Muscle layer of colon (tissue), 2 donors: ENCODE results near the gene PCDH17.

Experiments used
- H3K27ac ChIP-seq: one replicate; pipeline ENCODE4 v1.7.0; 2013; ENCODE audit warnings: low read depth, mild to moderate bottlenecking, low read length, moderate library complexity
- H3K27me3 ChIP-seq, 2 donors: one replicate each; pipeline ENCODE4 v1.7.0; 2013; ENCODE audit warnings: low read length in 2 of 2, mild to moderate bottlenecking in 2 of 2; ENCODE audit not compliant: insufficient read depth in 2 of 2, control insufficient read depth in 1 of 2
- H3K36me3 ChIP-seq: one replicate; pipeline ENCODE4 v1.7.0; 2013; ENCODE audit warnings: mild to moderate bottlenecking, low read length; ENCODE audit not compliant: insufficient read depth
- H3K4me1 ChIP-seq: one replicate; pipeline ENCODE4 v1.7.0; 2013; ENCODE audit warnings: mild to moderate bottlenecking, low read length; ENCODE audit not compliant: insufficient read depth
- H3K4me3 ChIP-seq, 2 donors: one replicate each; pipeline ENCODE4 v1.7.0; 2013; ENCODE audit warnings: low read length in 2 of 2, low read depth in 1 of 2, mild to moderate bottlenecking in 1 of 2, moderate library complexity in 1 of 2
- H3K9ac ChIP-seq: one replicate; pipeline ENCODE4 v1.7.0; 2013; ENCODE audit warnings: low read length
- H3K9me3 ChIP-seq: one replicate; pipeline ENCODE4 v1.7.0; 2013; ENCODE audit warnings: mild to moderate bottlenecking, low read length
- donor health status: abdominal sarcoma.
- donor health status: Adenocarcinoma of cecum.

Gene PCDH17

GRCh38 chr13:57638186-57638890 lies 6.8 kb downstream of the PCDH17 start:
- Histone ChIP-seq H3K9me3 (no peaks in the 10 kb centered on the region), H3K27ac (no peak overlapping the region), H3K4me1 (no peaks in the 10 kb centered on the region), H3K4me3 (no peak overlapping the region), H3K27me3 (peaks cover under 1 to 12% of the 10 kb centered on the region in 2 donors), H3K36me3 (no peaks in the 10 kb centered on the region), H3K9ac (no peak overlapping the region)

GRCh38 chr13:57640607-57641006 lies 9.1 kb downstream of the PCDH17 start:
- no peaks in the 10 kb centered on the region for H3K4me1 ChIP-seq
- H3K9ac ChIP-seq: no peak overlapping the region
- H3K4me3 ChIP-seq: no peak overlapping the region
- H3K9me3 ChIP-seq: no peaks in the 10 kb centered on the region
- no peaks in the 10 kb centered on the region for H3K36me3 ChIP-seq
- no peaks in the 10 kb centered on the region for H3K27me3 ChIP-seq
- no peak overlapping the region for H3K27ac ChIP-seq

GRCh38 chr13:57641051-57641450 lies 9.5 kb downstream of the PCDH17 start:
- H3K9me3 ChIP-seq: no peaks in the 10 kb centered on the region
- H3K36me3 ChIP-seq: no peaks in the 10 kb centered on the region
- H3K27me3 ChIP-seq: no peaks in the 10 kb centered on the region
- no peak overlapping the region for H3K4me3 ChIP-seq
- H3K9ac ChIP-seq: no peak overlapping the region
- no peaks in the 10 kb centered on the region for H3K4me1 ChIP-seq
- no peak overlapping the region for H3K27ac ChIP-seq

GRCh38 chr13:57644106-57644505 lies 12.6 kb downstream of the PCDH17 start:
- Histone ChIP-seq H3K27me3 (no peaks in the 10 kb centered on the region), H3K9me3 (no peaks in the 10 kb centered on the region), H3K4me1 (no peaks in the 10 kb centered on the region), H3K36me3 (no peaks in the 10 kb centered on the region), H3K4me3 (no peak overlapping the region), H3K9ac (no peak overlapping the region), H3K27ac (no peak overlapping the region)

- Histone ChIP-seq H3K9me3 (no peaks in the 10 kb centered on the region), H3K27me3 (no peaks in the 10 kb centered on the region), H3K4me3 (no peak overlapping the region), H3K4me1 (no peaks in the 10 kb centered on the region), H3K36me3 (no peaks in the 10 kb centered on the region), H3K27ac (no peak overlapping the region), H3K9ac (no peak overlapping the region)
Observed at GRCh38 chr13:57653229-57653989, 21.9 kb downstream of the PCDH17 start.

- Histone ChIP-seq H3K4me1 (no peaks in the 10 kb centered on the region), H3K4me3 (no peak overlapping the region), H3K27ac (no peak overlapping the region), H3K27me3 (no peaks in the 10 kb centered on the region), H3K36me3 (no peaks in the 10 kb centered on the region), H3K9me3 (no peaks in the 10 kb centered on the region), H3K9ac (no peak overlapping the region)
Observed at GRCh38 chr13:57665481-57665880, 33.9 kb downstream of the PCDH17 start.

- H3K9me3 ChIP-seq: no peaks in the 10 kb centered on the region
- H3K9ac ChIP-seq: no peak overlapping the region
- no peak overlapping the region for H3K4me3 ChIP-seq
- H3K4me1 ChIP-seq: no peaks in the 10 kb centered on the region
- H3K36me3 ChIP-seq: no peaks in the 10 kb centered on the region
- H3K27ac ChIP-seq: no peak overlapping the region
- H3K27me3 ChIP-seq: no peaks in the 10 kb centered on the region
Observed at GRCh38 chr13:57666131-57666953, 34.8 kb downstream of the PCDH17 start.

- Histone ChIP-seq H3K27ac (no peak overlapping the region), H3K4me3 (no peak overlapping the region), H3K4me1 (no peaks in the 10 kb centered on the region), H3K9me3 (no peaks in the 10 kb centered on the region), H3K27me3 (no peaks in the 10 kb centered on the region), H3K9ac (no peak overlapping the region), H3K36me3 (no peaks in the 10 kb centered on the region)
Observed at GRCh38 chr13:57672168-57672567, 40.6 kb downstream of the PCDH17 start.

GRCh38 chr13:57673197-57673596 lies 41.7 kb downstream of the PCDH17 start:
- H3K9ac ChIP-seq: no peak overlapping the region
- H3K27me3 ChIP-seq: no peaks in the 10 kb centered on the region
- H3K36me3 ChIP-seq: no peaks in the 10 kb centered on the region
- H3K4me3 ChIP-seq: no peak overlapping the region
- no peaks in the 10 kb centered on the region for H3K4me1 ChIP-seq
- no peak overlapping the region for H3K27ac ChIP-seq
- H3K9me3 ChIP-seq: no peaks in the 10 kb centered on the region

- Histone ChIP-seq H3K4me1 (no peaks in the 10 kb centered on the region), H3K9me3 (no peaks in the 10 kb centered on the region), H3K4me3 (no peak overlapping the region), H3K27me3 (no peaks in the 10 kb centered on the region), H3K27ac (no peak overlapping the region), H3K9ac (no peak overlapping the region), H3K36me3 (no peaks in the 10 kb centered on the region)
Observed at GRCh38 chr13:57675526-57675925, 44.0 kb downstream of the PCDH17 start.

- no peak overlapping the region for H3K4me3 ChIP-seq
- no peaks in the 10 kb centered on the region for H3K9me3 ChIP-seq
- no peak overlapping the region for H3K9ac ChIP-seq
- no peaks in the 10 kb centered on the region for H3K36me3 ChIP-seq
- H3K27me3 ChIP-seq: no peaks in the 10 kb centered on the region
- H3K27ac ChIP-seq: no peak overlapping the region
- H3K4me1 ChIP-seq: no peaks in the 10 kb centered on the region
Observed at GRCh38 chr13:57680609-57681008, 49.1 kb downstream of the PCDH17 start.
